GM10266 (cell line): ENCODE measurements around the gene SLC38A11.

Experiments
- DNase-seq: peaks from one replicate; pipeline ENCODE4 v3.0.0; 2012; ENCODE audit errors: extremely low spot score
- TF ChIP-seq, protein P1 (sequence below): IDR thresholded peaks from 2 replicates; pipeline ENCODE4 v1.5.1; 2012; ENCODE audit warnings: mild to moderate bottlenecking, low read depth; ENCODE audit not compliant: control insufficient read depth, insufficient read depth; ENCODE audit errors: missing control alignments

Gene SLC38A11

GRCh38 chr2:164896226-164896625 lies 59.1 kb downstream of the SLC38A11 start:
- TF ChIP-seq, protein P1, sequence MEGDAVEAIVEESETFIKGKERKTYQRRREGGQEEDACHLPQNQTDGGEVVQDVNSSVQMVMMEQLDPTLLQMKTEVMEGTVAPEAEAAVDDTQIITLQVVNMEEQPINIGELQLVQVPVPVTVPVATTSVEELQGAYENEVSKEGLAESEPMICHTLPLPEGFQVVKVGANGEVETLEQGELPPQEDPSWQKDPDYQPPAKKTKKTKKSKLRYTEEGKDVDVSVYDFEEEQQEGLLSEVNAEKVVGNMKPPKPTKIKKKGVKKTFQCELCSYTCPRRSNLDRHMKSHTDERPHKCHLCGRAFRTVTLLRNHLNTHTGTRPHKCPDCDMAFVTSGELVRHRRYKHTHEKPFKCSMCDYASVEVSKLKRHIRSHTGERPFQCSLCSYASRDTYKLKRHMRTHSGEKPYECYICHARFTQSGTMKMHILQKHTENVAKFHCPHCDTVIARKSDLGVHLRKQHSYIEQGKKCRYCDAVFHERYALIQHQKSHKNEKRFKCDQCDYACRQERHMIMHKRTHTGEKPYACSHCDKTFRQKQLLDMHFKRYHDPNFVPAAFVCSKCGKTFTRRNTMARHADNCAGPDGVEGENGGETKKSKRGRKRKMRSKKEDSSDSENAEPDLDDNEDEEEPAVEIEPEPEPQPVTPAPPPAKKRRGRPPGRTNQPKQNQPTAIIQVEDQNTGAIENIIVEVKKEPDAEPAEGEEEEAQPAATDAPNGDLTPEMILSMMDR = no peak
- DNase-seq = no peak

DNA sequence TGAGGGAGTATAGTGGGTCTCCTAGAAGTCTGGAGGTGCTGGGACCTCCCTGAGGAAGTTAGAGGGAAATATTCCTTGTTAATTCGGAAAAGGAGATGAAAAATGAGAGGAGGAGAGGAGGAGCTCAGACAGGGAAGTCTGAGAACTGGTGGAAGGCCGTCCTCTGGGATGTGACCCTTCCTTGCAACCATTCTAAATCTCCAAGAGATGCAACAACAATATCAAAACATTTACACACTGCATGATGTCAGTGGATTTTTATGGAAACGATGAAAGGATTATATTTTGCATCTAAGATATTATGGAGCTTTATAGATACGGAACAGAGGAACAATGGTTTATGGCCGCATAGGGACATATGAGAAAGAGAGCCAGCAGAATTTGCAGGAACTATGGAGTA lies 63.9 kb downstream of the SLC38A11 start:
- TF ChIP-seq, protein P1 = no peak
- no peak for DNase-seq

DNA sequence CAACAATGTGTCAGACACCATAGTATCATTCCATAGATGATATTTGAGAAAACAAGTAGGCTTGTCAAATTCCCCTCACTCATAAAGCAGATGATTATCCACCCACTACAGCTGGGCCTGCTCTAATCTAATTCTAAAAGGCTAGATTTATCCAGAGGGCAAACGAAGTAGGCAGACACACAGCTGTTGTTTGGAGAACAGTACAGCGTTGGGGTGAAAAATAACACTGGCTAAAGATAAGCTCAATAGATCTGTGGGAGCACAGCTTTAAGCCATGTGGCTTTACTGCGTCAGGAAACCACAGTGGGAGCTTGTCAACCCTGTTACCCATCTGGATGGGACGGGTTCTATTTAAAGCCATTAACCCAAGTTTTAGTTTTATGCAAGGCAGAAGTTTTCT lies 64.8 kb downstream of the SLC38A11 start:
- no peak for DNase-seq

GRCh38 chr2:164888592-164888991 lies 66.7 kb downstream of the SLC38A11 start:
- DNase-seq = no peak

More for the DNA sequence above, 64.8 kb downstream of the SLC38A11 start:
- TF ChIP-seq, protein P1 = no peak

DNA sequence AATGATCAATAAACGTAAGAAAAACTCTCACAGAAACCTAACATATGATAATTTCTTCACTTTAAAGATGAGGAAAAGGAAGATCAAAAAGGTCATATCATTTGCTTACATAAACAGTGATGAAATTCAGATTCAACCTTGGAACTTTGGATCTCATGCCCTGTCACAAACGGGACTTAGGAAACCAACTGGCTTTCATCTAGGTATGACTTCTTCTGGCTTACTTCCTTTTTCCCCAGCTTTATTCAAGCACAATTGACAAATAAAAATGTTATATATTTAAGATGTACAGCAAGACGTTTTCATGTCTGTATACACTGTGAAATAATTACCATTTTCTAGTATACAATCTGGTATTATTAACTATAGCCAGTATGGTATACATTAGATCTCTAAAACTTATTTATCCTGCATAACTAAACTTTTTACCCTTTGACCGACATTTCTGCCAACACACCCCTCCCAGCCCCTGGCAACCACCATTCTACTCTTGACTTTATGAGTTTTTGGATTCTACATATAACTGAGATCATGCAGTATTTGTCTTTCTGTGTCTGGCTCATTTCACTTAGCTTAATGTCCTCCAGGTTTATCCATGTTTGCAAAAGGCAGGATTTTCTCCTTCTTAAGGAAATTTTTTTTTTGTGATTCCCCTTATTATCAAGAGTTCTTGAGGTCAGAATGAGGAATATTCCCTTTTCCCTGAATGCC lies 67.7 kb downstream of the SLC38A11 start:
- TF ChIP-seq, protein P1 = no peak
- DNase-seq = no peak

More at GRCh38 chr2:164888592-164888991, 66.7 kb downstream of the SLC38A11 start:
- TF ChIP-seq, protein P1 = no peak

- TF ChIP-seq, protein P1 = no peak
- DNase-seq = no peak
These were observed 73.0 kb downstream of the SLC38A11 start for GRCh38 chr2:164882276-164882675.

GRCh38 chr2:164881524-164881923 lies 73.8 kb downstream of the SLC38A11 start:
- DNase-seq = no peak
- TF ChIP-seq, protein P1 = no peak
